HepG2 (cell line): ENCODE measurements around the gene P2RX5. TPM values are rescaled to one million over a fixed set of nuclear protein-coding genes. Genes with fewer than 3 reads are reported as not detected.
A peak's percentile ranks its signal among the peaks of the same experiment; 100 is the strongest.

Experiments
- ELF1 ChIP-seq: sonication (generic); formaldehyde crosslinking; IDR thresholded peaks from 2 replicates; pipeline ENCODE4 v1.4.0; 2020; ENCODE audit warnings: missing genetic modification reagents
- HNF4A ChIP-seq: sonication (generic); formaldehyde crosslinking; IDR thresholded peaks from 2 replicates; pipeline ENCODE4 v1.4.0; 2020; ENCODE audit warnings: missing genetic modification reagents
- JUND ChIP-seq: sonication (generic); formaldehyde crosslinking; IDR thresholded peaks from 2 replicates; pipeline ENCODE4 v1.8.0; 2022; ENCODE audit warnings: mild to moderate bottlenecking, missing genetic modification reagents
- KLF16 ChIP-seq, 2 experiments: sonication (generic) in 1 of 2; formaldehyde crosslinking in 1 of 2; IDR thresholded peaks; 2 replicates each; pipeline versions ENCODE4 v1.6.1 to v1.8.0; 2016 to 2023; ENCODE audit warnings: missing genetic modification reagents in 2 of 2, missing compliant biosample characterization in 1 of 2
- NFE2L1 ChIP-seq: sonication (generic); formaldehyde crosslinking; IDR thresholded peaks from 2 replicates; pipeline ENCODE4 v1.4.0; 2020; ENCODE audit warnings: missing genetic modification reagents, mild to moderate bottlenecking, borderline replicate concordance
- SRY ChIP-seq: sonication (generic); formaldehyde crosslinking; IDR thresholded peaks from 2 replicates; pipeline ENCODE4 v1.8.0; 2022; ENCODE audit warnings: mild to moderate bottlenecking, missing genetic modification reagents
- TBX2 ChIP-seq: sonication (generic); formaldehyde crosslinking; IDR thresholded peaks from 2 replicates; pipeline ENCODE4 v1.5.0; 2020; ENCODE audit warnings: missing genetic modification reagents, mild to moderate bottlenecking, borderline replicate concordance
- TEAD3 ChIP-seq: optimal IDR thresholded peaks from 2 replicates; pipeline ENCODE3; 2016; ENCODE audit warnings: borderline replicate concordance
- ZIK1 ChIP-seq: sonication (generic); formaldehyde crosslinking; IDR thresholded peaks from 2 replicates; pipeline ENCODE4 v1.5.0; 2020; ENCODE audit warnings: mild to moderate bottlenecking, low read depth, missing genetic modification reagents, borderline replicate concordance
- ZNF30 ChIP-seq: sonication (generic); formaldehyde crosslinking; IDR thresholded peaks from 2 replicates; pipeline ENCODE4 v1.5.0; 2020; ENCODE audit warnings: mild to moderate bottlenecking, missing genetic modification reagents
- polyA plus RNA-seq, 8 experiments: library from polyadenylated mRNA; depleted of rRNA in 3 of 8; stranded (reverse) in 7 of 8; unstranded in 1 of 8; fragments of >200 nt; fragmentation: Illumina TruSeq in 4 of 8; extraction: Trizol in 4 of 8; gene quantifications; 2 replicates each; pipeline versions ENCODE4 v1.2.1 to v1.2.3, GENCODE V29; 2011 to 2016; ENCODE audit warnings: low read depth in 4 of 8, missing spikeins in 1 of 8, mixed read lengths in 1 of 8; ENCODE audit not compliant: insufficient read depth in 1 of 8
- total RNA-seq, 5 experiments: library from RNA; depleted of rRNA; stranded (reverse); fragments of >200 nt; fragmentation: Illumina TruSeq; extraction: Trizol; gene quantifications; 2 replicates each; pipeline ENCODE4 v1.2.3, GENCODE V29; 2016; ENCODE audit warnings: low read depth in 1 of 5
- TF ChIP-seq, protein P1 (sequence below): sonication (generic); formaldehyde crosslinking; IDR thresholded peaks from 2 replicates; pipeline ENCODE4 v1.5.1; 2020; ENCODE audit warnings: missing genetic modification reagents, mild to moderate bottlenecking, borderline replicate concordance
- TF ChIP-seq, protein P2 (sequence below): sonication (generic); formaldehyde crosslinking; IDR thresholded peaks from 2 replicates; pipeline ENCODE4 v1.8.0; 2022; ENCODE audit warnings: mild to moderate bottlenecking, missing genetic modification reagents; ENCODE audit not compliant: insufficient replicate concordance
- TF ChIP-seq, protein P3 (sequence below): sonication (generic); formaldehyde crosslinking; IDR thresholded peaks from 2 replicates; pipeline ENCODE4 v1.4.0; 2020; ENCODE audit warnings: missing genetic modification reagents
- TF ChIP-seq, protein P4 (sequence below): sonication (generic); formaldehyde crosslinking; conservative IDR thresholded peaks from 2 replicates; pipeline ENCODE4 v1.4.0; 2020; ENCODE audit warnings: mild to moderate bottlenecking, missing genetic modification reagents, moderate library complexity

P2RX5 gene
- total and polyA plus RNA-seq, 2 of the 13 experiments (the other 11 are each of a cell fraction or from before 2014, with no cell fraction given): 0.95 to 1.7 TPM

DNA sequence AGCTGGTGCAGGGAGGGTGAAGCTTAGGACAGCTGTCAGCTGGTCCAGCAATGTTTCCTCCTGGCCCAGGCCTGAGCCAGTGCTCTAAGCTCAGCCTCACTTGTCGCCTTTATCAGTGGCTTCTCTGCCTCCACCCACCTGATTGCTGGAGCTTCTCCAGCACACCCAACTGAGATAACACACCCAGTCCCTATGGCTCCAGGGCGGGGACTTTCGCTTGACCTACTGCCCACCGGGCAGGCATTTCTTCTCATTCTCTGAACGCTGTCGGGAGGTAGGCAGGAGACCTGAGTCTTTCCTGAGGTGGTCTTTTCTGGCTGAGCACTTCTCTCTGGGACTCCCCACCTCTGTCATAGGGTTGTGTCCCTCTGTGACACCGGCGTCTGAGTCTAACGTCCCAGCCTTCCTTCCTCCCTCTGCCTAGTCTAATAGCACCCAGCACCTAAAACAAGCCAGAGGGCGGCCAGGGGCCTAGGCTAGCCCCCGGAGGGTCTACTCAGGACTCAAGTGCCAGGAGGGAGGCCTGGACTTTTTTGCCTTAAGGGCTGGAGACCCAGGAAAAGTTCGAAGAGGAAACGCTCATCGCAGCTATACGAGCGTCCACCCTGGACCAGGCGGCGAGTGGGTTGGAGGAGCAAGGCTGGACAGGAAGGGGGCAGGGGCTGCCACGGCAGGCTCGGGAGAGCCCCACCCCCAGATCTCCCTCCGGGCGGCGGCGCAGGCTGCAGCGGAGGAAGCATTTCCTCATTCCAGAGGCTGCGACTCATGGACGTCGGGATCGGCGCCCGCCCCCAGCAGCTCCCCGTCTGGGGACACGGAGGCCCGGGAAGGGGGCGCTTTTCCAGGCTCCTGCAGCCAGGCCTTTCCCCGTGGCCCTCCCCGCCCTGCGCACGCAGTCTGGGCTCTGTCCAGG lies 28.3 kb downstream of the P2RX5 start (continued):
- TF ChIP-seq, protein P1, sequence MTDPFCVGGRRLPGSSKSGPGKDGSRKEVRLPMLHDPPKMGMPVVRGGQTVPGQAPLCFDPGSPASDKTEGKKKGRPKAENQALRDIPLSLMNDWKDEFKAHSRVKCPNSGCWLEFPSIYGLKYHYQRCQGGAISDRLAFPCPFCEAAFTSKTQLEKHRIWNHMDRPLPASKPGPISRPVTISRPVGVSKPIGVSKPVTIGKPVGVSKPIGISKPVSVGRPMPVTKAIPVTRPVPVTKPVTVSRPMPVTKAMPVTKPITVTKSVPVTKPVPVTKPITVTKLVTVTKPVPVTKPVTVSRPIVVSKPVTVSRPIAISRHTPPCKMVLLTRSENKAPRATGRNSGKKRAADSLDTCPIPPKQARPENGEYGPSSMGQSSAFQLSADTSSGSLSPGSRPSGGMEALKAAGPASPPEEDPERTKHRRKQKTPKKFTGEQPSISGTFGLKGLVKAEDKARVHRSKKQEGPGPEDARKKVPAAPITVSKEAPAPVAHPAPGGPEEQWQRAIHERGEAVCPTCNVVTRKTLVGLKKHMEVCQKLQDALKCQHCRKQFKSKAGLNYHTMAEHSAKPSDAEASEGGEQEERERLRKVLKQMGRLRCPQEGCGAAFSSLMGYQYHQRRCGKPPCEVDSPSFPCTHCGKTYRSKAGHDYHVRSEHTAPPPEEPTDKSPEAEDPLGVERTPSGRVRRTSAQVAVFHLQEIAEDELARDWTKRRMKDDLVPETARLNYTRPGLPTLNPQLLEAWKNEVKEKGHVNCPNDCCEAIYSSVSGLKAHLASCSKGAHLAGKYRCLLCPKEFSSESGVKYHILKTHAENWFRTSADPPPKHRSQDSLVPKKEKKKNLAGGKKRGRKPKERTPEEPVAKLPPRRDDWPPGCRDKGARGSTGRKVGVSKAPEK (CRISPR knock-in tag): peak; percentile 87; the same call in 1 of the 2 replicates
- TF ChIP-seq ZIK1 (CRISPR knock-in tag): no peak; the same call in 1 of the 2 replicates
- TF ChIP-seq, protein P2, sequence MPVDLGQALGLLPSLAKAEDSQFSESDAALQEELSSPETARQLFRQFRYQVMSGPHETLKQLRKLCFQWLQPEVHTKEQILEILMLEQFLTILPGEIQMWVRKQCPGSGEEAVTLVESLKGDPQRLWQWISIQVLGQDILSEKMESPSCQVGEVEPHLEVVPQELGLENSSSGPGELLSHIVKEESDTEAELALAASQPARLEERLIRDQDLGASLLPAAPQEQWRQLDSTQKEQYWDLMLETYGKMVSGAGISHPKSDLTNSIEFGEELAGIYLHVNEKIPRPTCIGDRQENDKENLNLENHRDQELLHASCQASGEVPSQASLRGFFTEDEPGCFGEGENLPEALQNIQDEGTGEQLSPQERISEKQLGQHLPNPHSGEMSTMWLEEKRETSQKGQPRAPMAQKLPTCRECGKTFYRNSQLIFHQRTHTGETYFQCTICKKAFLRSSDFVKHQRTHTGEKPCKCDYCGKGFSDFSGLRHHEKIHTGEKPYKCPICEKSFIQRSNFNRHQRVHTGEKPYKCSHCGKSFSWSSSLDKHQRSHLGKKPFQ (CRISPR knock-in tag): peak; percentile 73
- TF ChIP-seq HNF4A (CRISPR knock-in tag): peak; percentile 26; the same call in 1 of the 2 replicates
- peak; percentile 98 for TF ChIP-seq TEAD3
- TF ChIP-seq, protein P3, sequence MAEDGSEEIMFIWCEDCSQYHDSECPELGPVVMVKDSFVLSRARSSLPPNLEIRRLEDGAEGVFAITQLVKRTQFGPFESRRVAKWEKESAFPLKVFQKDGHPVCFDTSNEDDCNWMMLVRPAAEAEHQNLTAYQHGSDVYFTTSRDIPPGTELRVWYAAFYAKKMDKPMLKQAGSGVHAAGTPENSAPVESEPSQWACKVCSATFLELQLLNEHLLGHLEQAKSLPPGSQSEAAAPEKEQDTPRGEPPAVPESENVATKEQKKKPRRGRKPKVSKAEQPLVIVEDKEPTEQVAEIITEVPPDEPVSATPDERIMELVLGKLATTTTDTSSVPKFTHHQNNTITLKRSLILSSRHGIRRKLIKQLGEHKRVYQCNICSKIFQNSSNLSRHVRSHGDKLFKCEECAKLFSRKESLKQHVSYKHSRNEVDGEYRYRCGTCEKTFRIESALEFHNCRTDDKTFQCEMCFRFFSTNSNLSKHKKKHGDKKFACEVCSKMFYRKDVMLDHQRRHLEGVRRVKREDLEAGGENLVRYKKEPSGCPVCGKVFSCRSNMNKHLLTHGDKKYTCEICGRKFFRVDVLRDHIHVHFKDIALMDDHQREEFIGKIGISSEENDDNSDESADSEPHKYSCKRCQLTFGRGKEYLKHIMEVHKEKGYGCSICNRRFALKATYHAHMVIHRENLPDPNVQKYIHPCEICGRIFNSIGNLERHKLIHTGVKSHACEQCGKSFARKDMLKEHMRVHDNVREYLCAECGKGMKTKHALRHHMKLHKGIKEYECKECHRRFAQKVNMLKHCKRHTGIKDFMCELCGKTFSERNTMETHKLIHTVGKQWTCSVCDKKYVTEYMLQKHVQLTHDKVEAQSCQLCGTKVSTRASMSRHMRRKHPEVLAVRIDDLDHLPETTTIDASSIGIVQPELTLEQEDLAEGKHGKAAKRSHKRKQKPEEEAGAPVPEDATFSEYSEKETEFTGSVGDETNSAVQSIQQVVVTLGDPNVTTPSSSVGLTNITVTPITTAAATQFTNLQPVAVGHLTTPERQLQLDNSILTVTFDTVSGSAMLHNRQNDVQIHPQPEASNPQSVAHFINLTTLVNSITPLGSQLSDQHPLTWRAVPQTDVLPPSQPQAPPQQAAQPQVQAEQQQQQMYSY (CRISPR knock-in tag): no peak
- TF ChIP-seq KLF16 (CRISPR knock-in tag; IDR thresholded peaks at IDR 0.05): 0 out of 4 replicates have a peak, but pooled peaks of 1 of the 2 experiments have one; percentile 41
- TF ChIP-seq, protein P4, sequence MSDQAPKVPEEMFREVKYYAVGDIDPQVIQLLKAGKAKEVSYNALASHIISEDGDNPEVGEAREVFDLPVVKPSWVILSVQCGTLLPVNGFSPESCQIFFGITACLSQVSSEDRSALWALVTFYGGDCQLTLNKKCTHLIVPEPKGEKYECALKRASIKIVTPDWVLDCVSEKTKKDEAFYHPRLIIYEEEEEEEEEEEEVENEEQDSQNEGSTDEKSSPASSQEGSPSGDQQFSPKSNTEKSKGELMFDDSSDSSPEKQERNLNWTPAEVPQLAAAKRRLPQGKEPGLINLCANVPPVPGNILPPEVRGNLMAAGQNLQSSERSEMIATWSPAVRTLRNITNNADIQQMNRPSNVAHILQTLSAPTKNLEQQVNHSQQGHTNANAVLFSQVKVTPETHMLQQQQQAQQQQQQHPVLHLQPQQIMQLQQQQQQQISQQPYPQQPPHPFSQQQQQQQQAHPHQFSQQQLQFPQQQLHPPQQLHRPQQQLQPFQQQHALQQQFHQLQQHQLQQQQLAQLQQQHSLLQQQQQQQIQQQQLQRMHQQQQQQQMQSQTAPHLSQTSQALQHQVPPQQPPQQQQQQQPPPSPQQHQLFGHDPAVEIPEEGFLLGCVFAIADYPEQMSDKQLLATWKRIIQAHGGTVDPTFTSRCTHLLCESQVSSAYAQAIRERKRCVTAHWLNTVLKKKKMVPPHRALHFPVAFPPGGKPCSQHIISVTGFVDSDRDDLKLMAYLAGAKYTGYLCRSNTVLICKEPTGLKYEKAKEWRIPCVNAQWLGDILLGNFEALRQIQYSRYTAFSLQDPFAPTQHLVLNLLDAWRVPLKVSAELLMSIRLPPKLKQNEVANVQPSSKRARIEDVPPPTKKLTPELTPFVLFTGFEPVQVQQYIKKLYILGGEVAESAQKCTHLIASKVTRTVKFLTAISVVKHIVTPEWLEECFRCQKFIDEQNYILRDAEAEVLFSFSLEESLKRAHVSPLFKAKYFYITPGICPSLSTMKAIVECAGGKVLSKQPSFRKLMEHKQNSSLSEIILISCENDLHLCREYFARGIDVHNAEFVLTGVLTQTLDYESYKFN (CRISPR knock-in tag): peak; percentile 80
- TF ChIP-seq TBX2: peak; percentile 7; the same call in 1 of the 2 replicates
- TF ChIP-seq JUND: peak; percentile 64; the same call in 1 of the 2 replicates
- peak; percentile 16; the same call in 1 of the 2 replicates for TF ChIP-seq NFE2L1 (CRISPR knock-in tag)
- TF ChIP-seq ELF1 (CRISPR knock-in tag): peak; percentile 97
- no peak; the same call in 1 of the 2 replicates for TF ChIP-seq SRY (CRISPR knock-in tag)
- TF ChIP-seq ZNF30 (CRISPR knock-in tag): no peak
